ENCODE data around the gene LAMA5. TPM values are rescaled to one million over a fixed set of nuclear protein-coding genes. Genes with fewer than 3 reads are reported as not detected.

The LAMA5 gene
- total RNA-seq, 1 donor from 2014 or later = 12.1 TPM

DNA sequence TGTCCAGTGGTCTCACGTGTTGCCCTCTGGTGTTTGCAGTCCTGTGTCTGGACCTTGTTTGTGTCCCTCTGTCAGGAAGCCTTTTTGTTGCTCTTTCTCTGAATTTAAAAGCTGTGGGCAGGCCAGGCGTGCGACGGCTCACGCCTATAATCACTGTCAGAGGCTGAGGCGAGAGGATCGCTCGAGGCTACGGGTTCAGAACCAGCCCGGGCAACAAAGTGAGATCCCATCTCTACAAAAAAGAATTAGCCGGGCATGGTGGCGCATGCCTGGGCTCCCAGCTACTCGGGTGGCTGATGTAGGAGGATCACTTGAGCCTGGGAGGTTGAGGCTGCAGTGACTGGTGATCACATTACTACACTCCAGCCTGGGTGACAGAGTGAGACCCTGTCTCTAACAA is 100.3 kb downstream of the LAMA5 start:
- H3K9me3 Mint-ChIP-seq = peaks cover 5% of the 10 kb centered on the region
- Histone ChIP-seq H3K9me3 (ENCODE audit: low read depth) (no peaks in the 10 kb centered on the region), H3K27ac (no peak overlapping the region), H2AFZ (replicated peaks) (no peak overlapping the region), H3K4me2 (no peak overlapping the region), H3K4me3 (no peak overlapping the region), H3F3A (ENCODE audit: low read depth) (no peaks in the 10 kb centered on the region), H3K79me2 (ENCODE audit: low read depth) (no peaks in the 10 kb centered on the region), H4K20me1 (ENCODE audit: low read depth) (peaks cover 5% of the 10 kb centered on the region), H3K9ac (no peak overlapping the region), H3K36me3 (peaks cover 6% of the 10 kb centered on the region), H3K4me1 (no peaks in the 10 kb centered on the region), H3K27me3 (no peaks in the 10 kb centered on the region)
- H3K4me1 Mint-ChIP-seq = no peaks in the 10 kb centered on the region
- no peaks in the 10 kb centered on the region for H3K27me3 Mint-ChIP-seq (ENCODE audit: insufficient read depth, low read depth)
- peaks cover 30% of the 10 kb centered on the region for H3K36me3 Mint-ChIP-seq
- H3K4me3 Mint-ChIP-seq = no peak overlapping the region
- no peak for DNase-seq (ENCODE audit: low spot score)
- no peak for TF ChIP-seq EZH2phosphoT487 (IDR thresholded peaks at IDR 0.05)
- TF ChIP-seq EZH2 (IDR thresholded peaks at IDR 0.05) = no peak
- TF ChIP-seq, protein P1, sequence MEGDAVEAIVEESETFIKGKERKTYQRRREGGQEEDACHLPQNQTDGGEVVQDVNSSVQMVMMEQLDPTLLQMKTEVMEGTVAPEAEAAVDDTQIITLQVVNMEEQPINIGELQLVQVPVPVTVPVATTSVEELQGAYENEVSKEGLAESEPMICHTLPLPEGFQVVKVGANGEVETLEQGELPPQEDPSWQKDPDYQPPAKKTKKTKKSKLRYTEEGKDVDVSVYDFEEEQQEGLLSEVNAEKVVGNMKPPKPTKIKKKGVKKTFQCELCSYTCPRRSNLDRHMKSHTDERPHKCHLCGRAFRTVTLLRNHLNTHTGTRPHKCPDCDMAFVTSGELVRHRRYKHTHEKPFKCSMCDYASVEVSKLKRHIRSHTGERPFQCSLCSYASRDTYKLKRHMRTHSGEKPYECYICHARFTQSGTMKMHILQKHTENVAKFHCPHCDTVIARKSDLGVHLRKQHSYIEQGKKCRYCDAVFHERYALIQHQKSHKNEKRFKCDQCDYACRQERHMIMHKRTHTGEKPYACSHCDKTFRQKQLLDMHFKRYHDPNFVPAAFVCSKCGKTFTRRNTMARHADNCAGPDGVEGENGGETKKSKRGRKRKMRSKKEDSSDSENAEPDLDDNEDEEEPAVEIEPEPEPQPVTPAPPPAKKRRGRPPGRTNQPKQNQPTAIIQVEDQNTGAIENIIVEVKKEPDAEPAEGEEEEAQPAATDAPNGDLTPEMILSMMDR (IDR thresholded peaks at IDR 0.05) = no peak
- no peak overlapping the region for H3K27ac Mint-ChIP-seq

DNA sequence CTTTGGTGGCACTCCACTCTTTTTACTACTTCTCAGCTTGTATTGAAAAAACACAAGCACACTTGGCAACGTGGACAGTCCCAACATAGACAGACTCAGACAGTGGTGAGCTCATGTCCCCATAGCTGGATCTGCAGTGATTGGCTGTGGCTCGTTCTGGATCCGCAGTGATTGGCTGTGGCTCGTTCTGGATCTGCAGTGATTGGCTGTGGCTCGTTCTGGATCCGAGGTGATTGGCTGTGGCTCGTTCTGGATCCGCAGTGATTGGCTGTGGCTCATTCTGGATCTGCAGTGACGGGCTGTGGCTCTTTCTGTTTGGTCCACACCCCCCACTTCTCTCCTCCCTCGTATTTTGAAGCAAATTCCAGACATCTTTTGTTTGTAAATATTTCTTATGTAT is 100.8 kb downstream of the LAMA5 start:
- H3K27me3 Mint-ChIP-seq (ENCODE audit: insufficient read depth, low read depth) = no peaks in the 10 kb centered on the region
- Histone ChIP-seq H3K27ac (no peak overlapping the region), H2AFZ (replicated peaks) (no peak overlapping the region), H3K27me3 (no peaks in the 10 kb centered on the region), H3K9me3 (ENCODE audit: low read depth) (no peaks in the 10 kb centered on the region), H3K4me1 (no peaks in the 10 kb centered on the region), H3K36me3 (peaks cover 6% of the 10 kb centered on the region), H3K9ac (no peak overlapping the region), H3F3A (ENCODE audit: low read depth) (no peaks in the 10 kb centered on the region), H3K4me3 (no peak overlapping the region), H4K20me1 (ENCODE audit: low read depth) (peaks cover 5% of the 10 kb centered on the region), H3K4me2 (no peak overlapping the region), H3K79me2 (ENCODE audit: low read depth) (no peaks in the 10 kb centered on the region)
- no peak for DNase-seq (ENCODE audit: low spot score)
- peaks cover 5% of the 10 kb centered on the region for H3K9me3 Mint-ChIP-seq
- no peak overlapping the region for H3K4me3 Mint-ChIP-seq
- no peaks in the 10 kb centered on the region for H3K4me1 Mint-ChIP-seq
- H3K27ac Mint-ChIP-seq = no peak overlapping the region
- TF ChIP-seq, protein P1 (IDR thresholded peaks at IDR 0.05) = no peak
- TF ChIP-seq EZH2phosphoT487 (IDR thresholded peaks at IDR 0.05) = no peak
- no peak for TF ChIP-seq EZH2 (IDR thresholded peaks at IDR 0.05)
- H3K36me3 Mint-ChIP-seq = peaks cover 32% of the 10 kb centered on the region

DNA sequence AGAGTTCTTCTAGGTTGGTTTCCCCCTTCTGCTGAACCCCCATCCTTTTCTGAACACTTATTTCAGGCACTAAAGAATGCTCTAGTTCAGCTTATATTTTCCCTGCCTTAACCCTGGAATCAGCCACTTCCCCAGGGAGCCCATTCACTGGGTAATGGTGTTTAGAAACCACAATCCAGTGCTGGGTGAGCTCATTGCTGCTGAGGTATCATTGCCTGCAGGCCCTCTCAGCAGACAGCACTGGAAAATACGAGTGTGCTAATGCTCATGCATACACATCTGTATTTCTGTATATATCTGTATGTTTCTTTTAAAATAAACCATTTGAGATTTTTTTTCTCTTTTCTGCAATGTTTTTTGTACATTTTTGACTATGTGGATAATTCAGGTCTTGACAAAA is 101.7 kb downstream of the LAMA5 start:
- TF ChIP-seq EZH2phosphoT487 (IDR thresholded peaks at IDR 0.05) = no peak
- TF ChIP-seq, protein P1 (IDR thresholded peaks at IDR 0.05) = no peak
- no peak for TF ChIP-seq EZH2 (IDR thresholded peaks at IDR 0.05)
- no peaks in the 10 kb centered on the region for H3K4me1 Mint-ChIP-seq
- Histone ChIP-seq H3K79me2 (ENCODE audit: low read depth) (no peaks in the 10 kb centered on the region), H3K4me1 (no peaks in the 10 kb centered on the region), H3K36me3 (peaks cover 6% of the 10 kb centered on the region), H3F3A (ENCODE audit: low read depth) (no peaks in the 10 kb centered on the region), H3K4me3 (no peak overlapping the region), H2AFZ (replicated peaks) (no peak overlapping the region), H4K20me1 (ENCODE audit: low read depth) (peaks cover 8% of the 10 kb centered on the region), H3K27me3 (no peaks in the 10 kb centered on the region), H3K9me3 (ENCODE audit: low read depth) (no peaks in the 10 kb centered on the region), H3K27ac (no peak overlapping the region), H3K9ac (no peak overlapping the region), H3K4me2 (no peak overlapping the region)
- peaks cover 5% of the 10 kb centered on the region for H3K9me3 Mint-ChIP-seq
- H3K36me3 Mint-ChIP-seq = peaks cover 33% of the 10 kb centered on the region
- no peak for DNase-seq (ENCODE audit: low spot score)
- H3K27ac Mint-ChIP-seq = no peak overlapping the region
- no peak overlapping the region for H3K4me3 Mint-ChIP-seq
- no peaks in the 10 kb centered on the region for H3K27me3 Mint-ChIP-seq (ENCODE audit: insufficient read depth, low read depth)

Measured in neural progenitor cell (in vitro differentiated cells).